ENCODE data around the gene STXBP4.

The STXBP4 gene

DNA sequence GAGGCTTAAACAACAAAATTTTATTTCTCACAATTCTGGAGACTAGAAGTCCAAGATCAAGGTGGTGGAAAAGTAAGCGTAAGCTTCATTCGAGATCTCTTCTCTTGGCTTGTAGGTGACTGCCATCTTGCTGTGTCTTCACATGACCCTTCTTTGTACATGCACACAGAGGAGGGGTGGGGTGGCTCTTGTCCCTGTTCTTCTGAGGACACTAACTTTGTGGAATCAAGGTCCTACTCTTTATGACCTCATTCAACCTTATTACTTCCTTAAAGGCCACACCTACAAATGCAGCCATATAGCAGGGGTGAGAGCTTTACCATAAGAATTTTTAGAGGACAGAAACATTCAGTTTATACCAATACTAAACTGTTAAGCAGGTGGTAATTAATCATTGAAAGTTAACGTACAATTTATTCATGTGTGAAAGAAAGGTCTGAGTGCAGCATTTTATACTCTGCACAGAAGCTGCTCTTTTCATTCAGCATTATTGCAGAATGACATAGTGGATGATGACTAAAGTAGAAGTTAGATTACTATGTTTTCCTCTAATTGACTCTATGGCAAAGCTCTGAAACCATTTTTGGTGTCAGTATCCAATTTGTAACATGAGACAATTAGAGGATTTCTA is 156.3 kb downstream of the STXBP4 start:
- no peak overlapping the region for H3K27ac ChIP-seq (ENCODE audit: low read depth, low read length)
- no peaks in the 10 kb centered on the region for H3K27me3 ChIP-seq (ENCODE audit: control insufficient read depth in 1 of 2, insufficient read depth in 2 of 2, low read length in 2 of 2)
- no peaks in the 10 kb centered on the region for H3K4me1 ChIP-seq (ENCODE audit: control insufficient read depth in 1 of 2, insufficient read depth in 2 of 2, low read length in 2 of 2)
- no peak overlapping the region for H3K4me3 ChIP-seq (ENCODE audit: low read depth in 1 of 2, low read length in 2 of 2)
- H3K9ac ChIP-seq (ENCODE audit: low read depth in 1 of 2, low read length in 2 of 2): no peak overlapping the region
- no peaks in the 10 kb centered on the region for H3K9me3 ChIP-seq (ENCODE audit: control insufficient read depth in 1 of 2, low read length in 2 of 2)
- H3K36me3 ChIP-seq (ENCODE audit: control insufficient read depth in 1 of 2, insufficient read depth in 2 of 2, low read length in 2 of 2): no peaks in the 10 kb centered on the region

DNA sequence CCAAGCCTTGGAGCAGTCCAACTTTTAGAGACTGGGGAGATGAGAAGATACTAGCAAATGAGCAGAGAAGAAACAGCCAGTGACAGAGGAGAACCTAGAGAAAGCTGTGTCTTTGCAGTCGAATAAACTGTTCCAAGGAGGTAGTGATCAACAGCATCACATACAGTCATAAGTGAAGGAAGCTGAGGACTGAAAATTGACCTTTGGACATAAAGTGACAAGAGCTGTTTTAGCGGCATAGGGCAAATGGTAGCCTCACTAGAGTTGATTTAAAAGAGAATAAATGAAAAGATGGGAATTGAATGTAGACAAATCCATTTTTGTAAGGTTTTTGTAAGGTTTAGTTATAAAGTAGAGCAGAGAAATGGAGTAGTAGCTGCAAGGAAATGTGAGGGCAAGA is 165.0 kb downstream of the STXBP4 start:
- Histone ChIP-seq H3K27ac (ENCODE audit: low read depth, low read length) (no peak overlapping the region), H3K27me3 (ENCODE audit: control insufficient read depth in 1 of 2, insufficient read depth in 2 of 2, low read length in 2 of 2) (no peaks in the 10 kb centered on the region), H3K36me3 (ENCODE audit: control insufficient read depth in 1 of 2, insufficient read depth in 2 of 2, low read length in 2 of 2) (no peaks in the 10 kb centered on the region), H3K4me1 (ENCODE audit: control insufficient read depth in 1 of 2, insufficient read depth in 2 of 2, low read length in 2 of 2) (no peaks in the 10 kb centered on the region), H3K4me3 (ENCODE audit: low read depth in 1 of 2, low read length in 2 of 2) (no peak overlapping the region), H3K9me3 (ENCODE audit: control insufficient read depth in 1 of 2, low read length in 2 of 2) (no peaks in the 10 kb centered on the region), H3K9ac (ENCODE audit: low read depth in 1 of 2, low read length in 2 of 2) (no peak overlapping the region)

DNA sequence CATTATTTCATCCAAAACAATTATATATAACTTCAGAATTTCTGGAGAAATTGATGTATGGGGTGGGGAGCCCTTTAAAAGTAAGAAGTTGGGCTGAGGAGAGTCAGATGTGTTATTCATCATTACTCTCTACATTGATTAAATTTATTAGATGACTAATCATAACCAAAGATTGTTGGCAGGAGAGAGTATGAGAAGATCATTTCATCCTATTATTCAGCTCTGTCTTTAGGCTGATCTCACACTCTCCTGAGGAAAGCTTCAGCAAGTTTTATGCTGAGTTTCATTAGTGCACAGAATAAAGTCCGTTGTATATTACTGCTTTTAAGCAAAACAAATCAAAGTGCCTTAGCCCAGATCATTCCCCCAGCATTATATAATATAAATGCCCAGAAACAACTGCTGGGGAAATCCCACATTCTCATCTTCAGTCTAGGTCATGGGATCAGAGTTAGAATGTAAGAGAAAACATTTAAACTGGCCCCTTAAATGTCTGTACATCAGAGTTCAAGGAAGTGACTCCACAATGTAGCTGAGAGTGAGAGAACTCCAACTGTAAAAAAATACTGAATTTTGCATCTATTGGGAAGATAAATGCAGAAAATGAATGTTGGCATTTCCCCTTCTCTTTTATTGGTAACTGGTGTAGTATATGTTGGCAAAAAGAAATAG is 166.1 kb downstream of the STXBP4 start:
- Histone ChIP-seq H3K4me3 (ENCODE audit: low read depth in 1 of 2, low read length in 2 of 2) (no peak overlapping the region), H3K4me1 (ENCODE audit: control insufficient read depth in 1 of 2, insufficient read depth in 2 of 2, low read length in 2 of 2) (no peaks in the 10 kb centered on the region), H3K9ac (ENCODE audit: low read depth in 1 of 2, low read length in 2 of 2) (no peak overlapping the region), H3K27ac (ENCODE audit: low read depth, low read length) (no peak overlapping the region), H3K9me3 (ENCODE audit: control insufficient read depth in 1 of 2, low read length in 2 of 2) (no peaks in the 10 kb centered on the region), H3K27me3 (ENCODE audit: control insufficient read depth in 1 of 2, insufficient read depth in 2 of 2, low read length in 2 of 2) (no peaks in the 10 kb centered on the region), H3K36me3 (ENCODE audit: control insufficient read depth in 1 of 2, insufficient read depth in 2 of 2, low read length in 2 of 2) (no peaks in the 10 kb centered on the region)

DNA sequence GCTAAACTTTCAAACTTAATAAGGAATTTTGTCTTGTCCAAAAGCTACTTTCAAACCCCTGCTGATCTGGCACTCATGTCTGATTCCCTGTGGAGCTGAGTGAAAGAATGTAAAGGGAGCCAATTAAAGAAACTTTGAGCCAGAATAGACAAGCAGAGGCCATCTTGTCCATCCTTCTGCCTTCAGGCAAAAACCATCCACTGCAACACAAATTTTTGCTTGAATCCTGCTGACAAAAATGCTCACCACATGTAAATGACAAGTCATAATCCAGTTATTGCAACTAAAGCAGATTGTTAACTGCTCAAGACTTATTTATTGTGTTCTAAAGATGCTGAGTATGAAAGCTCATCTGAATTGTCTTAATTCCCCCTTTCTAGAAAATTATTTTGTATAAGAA is 172.2 kb downstream of the STXBP4 start:
- H3K36me3 ChIP-seq (ENCODE audit: control insufficient read depth in 1 of 2, insufficient read depth in 2 of 2, low read length in 2 of 2): no peaks in the 10 kb centered on the region
- no peaks in the 10 kb centered on the region for H3K9me3 ChIP-seq (ENCODE audit: control insufficient read depth in 1 of 2, low read length in 2 of 2)
- H3K9ac ChIP-seq (ENCODE audit: low read depth in 1 of 2, low read length in 2 of 2): no peak overlapping the region
- H3K4me3 ChIP-seq (ENCODE audit: low read depth in 1 of 2, low read length in 2 of 2): no peak overlapping the region
- H3K4me1 ChIP-seq (ENCODE audit: control insufficient read depth in 1 of 2, insufficient read depth in 2 of 2, low read length in 2 of 2): no peaks in the 10 kb centered on the region
- H3K27ac ChIP-seq (ENCODE audit: low read depth, low read length): no peak overlapping the region
- no peaks in the 10 kb centered on the region for H3K27me3 ChIP-seq (ENCODE audit: control insufficient read depth in 1 of 2, insufficient read depth in 2 of 2, low read length in 2 of 2)

DNA sequence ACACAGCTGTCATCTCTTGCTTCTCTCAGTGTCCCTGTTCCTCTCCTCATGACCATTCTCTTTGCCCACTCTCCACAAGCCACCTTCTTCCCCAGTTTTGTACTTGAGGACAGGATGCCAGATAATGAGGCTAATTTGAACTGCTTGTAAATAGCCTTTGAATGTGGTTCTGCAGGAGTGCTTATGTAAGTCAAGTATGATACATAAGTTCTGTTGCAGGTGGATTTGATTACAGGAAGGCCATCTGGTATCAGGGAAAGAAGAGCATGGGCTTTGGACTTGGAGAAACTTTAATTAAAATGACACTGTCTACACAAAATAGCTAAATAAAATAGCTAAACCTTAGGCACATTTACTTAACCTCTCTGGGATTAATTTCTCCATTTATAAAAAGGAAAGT is 176.0 kb downstream of the STXBP4 start:
- H3K4me3 ChIP-seq (ENCODE audit: low read depth in 1 of 2, low read length in 2 of 2): no peak overlapping the region
- H3K9ac ChIP-seq (ENCODE audit: low read depth in 1 of 2, low read length in 2 of 2): no peak overlapping the region
- no peak overlapping the region for H3K27ac ChIP-seq (ENCODE audit: low read depth, low read length)
- H3K27me3 ChIP-seq (ENCODE audit: control insufficient read depth in 1 of 2, insufficient read depth in 2 of 2, low read length in 2 of 2): no peaks in the 10 kb centered on the region
- H3K36me3 ChIP-seq (ENCODE audit: control insufficient read depth in 1 of 2, insufficient read depth in 2 of 2, low read length in 2 of 2): no peaks in the 10 kb centered on the region
- H3K9me3 ChIP-seq (ENCODE audit: control insufficient read depth in 1 of 2, low read length in 2 of 2): no peaks in the 10 kb centered on the region
- no peaks in the 10 kb centered on the region for H3K4me1 ChIP-seq (ENCODE audit: control insufficient read depth in 1 of 2, insufficient read depth in 2 of 2, low read length in 2 of 2)

DNA sequence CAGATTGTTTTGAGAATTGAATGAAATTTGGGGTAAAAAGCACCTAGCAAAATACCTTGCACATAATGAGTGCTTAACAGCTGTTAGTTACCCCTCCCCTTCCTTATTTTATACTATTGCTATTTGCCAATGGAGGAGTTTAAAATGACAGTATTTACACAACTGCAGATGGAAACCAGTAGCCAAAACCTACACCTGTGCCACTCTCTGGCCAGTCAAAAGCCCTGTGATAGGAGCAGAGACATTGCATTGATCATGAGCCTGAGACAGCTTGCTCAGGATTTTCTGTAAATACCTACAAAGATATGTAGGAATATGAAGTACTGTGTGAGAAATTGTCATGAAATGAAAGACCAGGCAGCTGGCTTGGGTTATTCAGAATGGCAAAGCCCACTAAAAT is 180.9 kb downstream of the STXBP4 start:
- no peak overlapping the region for H3K9ac ChIP-seq (ENCODE audit: low read depth in 1 of 2, low read length in 2 of 2)
- no peaks in the 10 kb centered on the region for H3K27me3 ChIP-seq (ENCODE audit: control insufficient read depth in 1 of 2, insufficient read depth in 2 of 2, low read length in 2 of 2)
- H3K4me3 ChIP-seq (ENCODE audit: low read depth in 1 of 2, low read length in 2 of 2): no peak overlapping the region
- no peaks in the 10 kb centered on the region for H3K36me3 ChIP-seq (ENCODE audit: control insufficient read depth in 1 of 2, insufficient read depth in 2 of 2, low read length in 2 of 2)
- H3K27ac ChIP-seq (ENCODE audit: low read depth, low read length): no peak overlapping the region
- no peaks in the 10 kb centered on the region for H3K9me3 ChIP-seq (ENCODE audit: control insufficient read depth in 1 of 2, low read length in 2 of 2)
- no peaks in the 10 kb centered on the region for H3K4me1 ChIP-seq (ENCODE audit: control insufficient read depth in 1 of 2, insufficient read depth in 2 of 2, low read length in 2 of 2)

DNA sequence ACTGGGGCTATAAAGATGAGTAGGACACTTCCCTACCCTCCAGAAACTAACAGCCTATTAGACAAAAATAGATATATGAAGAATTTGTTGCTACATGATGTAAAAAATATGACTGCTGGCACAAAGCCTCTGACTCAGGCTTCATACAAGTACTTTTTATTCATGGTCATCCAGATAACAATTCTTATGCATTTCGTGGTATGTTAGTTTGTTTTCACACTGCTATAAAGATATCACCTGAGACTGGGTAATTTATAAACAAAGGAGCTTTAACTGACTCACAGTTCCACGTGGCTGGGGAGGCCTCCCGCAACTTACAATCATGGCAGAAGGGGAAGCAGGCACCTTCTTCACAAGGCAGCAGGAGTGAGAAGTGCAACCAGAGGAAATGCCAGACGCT is 183.7 kb downstream of the STXBP4 start:
- Histone ChIP-seq H3K36me3 (ENCODE audit: control insufficient read depth in 1 of 2, insufficient read depth in 2 of 2, low read length in 2 of 2) (no peaks in the 10 kb centered on the region), H3K9me3 (ENCODE audit: control insufficient read depth in 1 of 2, low read length in 2 of 2) (no peaks in the 10 kb centered on the region), H3K4me3 (ENCODE audit: low read depth in 1 of 2, low read length in 2 of 2) (no peak overlapping the region), H3K9ac (ENCODE audit: low read depth in 1 of 2, low read length in 2 of 2) (no peak overlapping the region), H3K4me1 (ENCODE audit: control insufficient read depth in 1 of 2, insufficient read depth in 2 of 2, low read length in 2 of 2) (no peaks in the 10 kb centered on the region), H3K27me3 (ENCODE audit: control insufficient read depth in 1 of 2, insufficient read depth in 2 of 2, low read length in 2 of 2) (no peaks in the 10 kb centered on the region), H3K27ac (ENCODE audit: low read depth, low read length) (no peak overlapping the region)

DNA sequence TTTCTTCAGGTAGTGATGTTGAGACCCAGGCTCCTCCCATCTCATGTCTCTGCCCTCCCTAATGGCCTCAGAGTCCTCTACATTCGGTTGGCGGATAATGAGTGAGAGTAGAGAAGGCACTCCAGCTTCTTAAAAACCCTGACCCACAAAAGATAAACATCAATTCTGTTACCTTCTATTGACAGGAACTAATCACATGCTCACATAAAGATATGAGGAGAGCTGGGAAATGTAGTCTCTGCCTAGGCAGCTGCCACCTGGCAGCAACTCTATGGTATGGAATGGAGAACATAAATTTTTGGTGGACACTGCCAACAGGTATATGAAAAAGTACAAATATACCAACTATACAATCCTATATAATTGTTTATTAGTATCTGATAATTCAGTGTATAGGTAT is 185.5 kb downstream of the STXBP4 start:
- Histone ChIP-seq H3K4me1 (ENCODE audit: control insufficient read depth in 1 of 2, insufficient read depth in 2 of 2, low read length in 2 of 2) (no peaks in the 10 kb centered on the region), H3K27me3 (ENCODE audit: control insufficient read depth in 1 of 2, insufficient read depth in 2 of 2, low read length in 2 of 2) (no peaks in the 10 kb centered on the region), H3K9ac (ENCODE audit: low read depth in 1 of 2, low read length in 2 of 2) (no peak overlapping the region)

DNA sequence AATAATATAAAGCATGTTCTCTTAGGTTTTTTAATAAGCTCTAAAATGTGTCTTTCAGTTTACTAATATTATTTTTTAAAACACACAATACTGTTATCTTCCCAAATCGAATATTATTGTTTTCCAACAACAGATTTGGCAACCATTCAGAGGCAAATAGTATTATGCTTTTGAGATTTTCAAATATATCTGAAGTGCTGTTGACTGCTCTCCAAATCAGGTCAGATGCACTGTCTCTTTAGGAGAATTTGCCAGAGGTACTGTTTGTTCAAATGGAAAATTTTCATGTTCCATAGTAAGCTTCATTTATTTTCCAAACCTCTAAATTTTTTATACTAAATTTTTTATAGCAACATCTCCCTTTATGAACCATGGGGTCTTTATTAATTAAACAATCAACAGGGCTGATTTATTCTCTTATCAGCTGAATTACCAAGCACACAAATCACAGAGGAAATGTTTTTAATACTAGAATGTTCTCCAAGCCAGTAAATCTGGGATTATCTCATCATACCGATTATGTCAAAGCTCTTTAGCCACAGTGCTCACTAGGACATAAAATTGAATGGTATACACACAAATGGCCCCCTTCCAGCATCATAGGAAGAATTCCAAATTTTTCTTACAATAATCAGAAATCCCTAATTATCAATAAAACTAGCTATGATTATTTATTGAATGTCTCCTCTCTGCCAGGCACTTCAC is 187.4 kb downstream of the STXBP4 start:
- H3K4me1 ChIP-seq (ENCODE audit: control insufficient read depth in 1 of 2, insufficient read depth in 2 of 2, low read length in 2 of 2): no peaks in the 10 kb centered on the region
- no peak overlapping the region for H3K9ac ChIP-seq (ENCODE audit: low read depth in 1 of 2, low read length in 2 of 2)
- H3K27me3 ChIP-seq (ENCODE audit: control insufficient read depth in 1 of 2, insufficient read depth in 2 of 2, low read length in 2 of 2): no peaks in the 10 kb centered on the region
- no peak overlapping the region for H3K4me3 ChIP-seq (ENCODE audit: low read depth in 1 of 2, low read length in 2 of 2)
- H3K27ac ChIP-seq (ENCODE audit: low read depth, low read length): no peak overlapping the region
- H3K9me3 ChIP-seq (ENCODE audit: control insufficient read depth in 1 of 2, low read length in 2 of 2): no peaks in the 10 kb centered on the region
- H3K36me3 ChIP-seq (ENCODE audit: control insufficient read depth in 1 of 2, insufficient read depth in 2 of 2, low read length in 2 of 2): peaks cover 0 to 4% of the 10 kb centered on the region in 2 donors

More for the DNA sequence above, 185.5 kb downstream of the STXBP4 start:
- Histone ChIP-seq H3K9me3 (ENCODE audit: control insufficient read depth in 1 of 2, low read length in 2 of 2) (no peaks in the 10 kb centered on the region), H3K27ac (ENCODE audit: low read depth, low read length) (no peak overlapping the region), H3K36me3 (ENCODE audit: control insufficient read depth in 1 of 2, insufficient read depth in 2 of 2, low read length in 2 of 2) (no peaks in the 10 kb centered on the region), H3K4me3 (ENCODE audit: low read depth in 1 of 2, low read length in 2 of 2) (no peak overlapping the region)

DNA sequence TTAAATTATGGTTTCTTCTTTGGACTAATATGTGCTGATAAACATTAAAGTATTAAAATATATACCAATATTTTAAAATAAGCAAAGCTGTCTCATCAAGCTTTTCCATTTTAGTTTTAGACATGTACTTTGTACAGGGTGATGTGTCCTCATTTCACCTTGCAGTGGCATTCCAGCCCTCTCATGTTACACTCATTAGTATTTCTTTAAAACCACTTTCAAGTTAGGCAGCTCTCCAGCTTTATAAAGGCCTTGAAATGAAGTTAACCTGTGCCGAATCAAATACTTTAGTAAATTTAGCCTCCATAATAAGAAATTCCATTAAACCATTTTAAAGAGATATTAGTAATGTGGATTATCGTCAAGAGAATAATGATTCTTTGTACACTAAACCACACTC is 188.6 kb downstream of the STXBP4 start:
- Histone ChIP-seq H3K9ac (ENCODE audit: low read depth in 1 of 2, low read length in 2 of 2) (no peak overlapping the region), H3K27ac (ENCODE audit: low read depth, low read length) (no peak overlapping the region)

More for the DNA sequence above, 188.6 kb downstream of the STXBP4 start:
- Histone ChIP-seq H3K36me3 (ENCODE audit: control insufficient read depth in 1 of 2, insufficient read depth in 2 of 2, low read length in 2 of 2) (peaks cover 0 to 4% of the 10 kb centered on the region in 2 donors), H3K4me3 (ENCODE audit: low read depth in 1 of 2, low read length in 2 of 2) (no peak overlapping the region), H3K9me3 (ENCODE audit: control insufficient read depth in 1 of 2, low read length in 2 of 2) (no peaks in the 10 kb centered on the region), H3K27me3 (ENCODE audit: control insufficient read depth in 1 of 2, insufficient read depth in 2 of 2, low read length in 2 of 2) (no peaks in the 10 kb centered on the region), H3K4me1 (ENCODE audit: control insufficient read depth in 1 of 2, insufficient read depth in 2 of 2, low read length in 2 of 2) (no peaks in the 10 kb centered on the region)

All from duodenal mucosa (tissue), 2 donors.